Stimulated activated CD8-positive, alpha-beta memory T cell treated with anti-CD3 and anti-CD28 coated beads, Interleukin-4, amount 100 ng/mL, for 4 hours (primary cell): ENCODE results near the gene TSEN15.
"Not testable (repeated sequence)": the region's sequence is repeated elsewhere in the genome, so short reads cannot be mapped to it uniquely, and the experiment has no call there.

Source experiments
- DNase-seq, 2 donors: peaks; one replicate each; pipeline ENCODE4 v3.0.0-alpha.2; 2020; ENCODE audit warnings: low read depth in 2 of 2, low spot score in 1 of 2

The TSEN15 gene

DNA sequence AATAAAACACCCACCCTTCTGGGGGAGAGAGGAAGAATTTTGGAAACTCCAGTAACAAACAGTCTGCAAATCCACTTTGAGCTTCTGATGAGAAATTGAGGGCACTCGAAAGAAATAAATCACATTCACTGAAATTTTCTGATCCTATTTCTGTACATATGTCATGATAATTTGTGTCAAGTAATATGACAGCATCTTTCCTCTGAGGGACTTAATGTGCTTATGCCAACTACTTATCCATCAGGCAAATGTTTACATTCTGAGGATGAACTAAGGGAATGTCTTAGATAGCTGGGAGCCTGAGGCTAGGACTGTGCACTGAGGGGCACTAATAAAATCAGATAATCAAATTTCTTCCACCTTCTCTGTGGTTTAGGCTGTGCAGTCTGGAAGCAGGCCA, 44.5 kb downstream of the TSEN15 start:
- no peak for DNase-seq

DNA sequence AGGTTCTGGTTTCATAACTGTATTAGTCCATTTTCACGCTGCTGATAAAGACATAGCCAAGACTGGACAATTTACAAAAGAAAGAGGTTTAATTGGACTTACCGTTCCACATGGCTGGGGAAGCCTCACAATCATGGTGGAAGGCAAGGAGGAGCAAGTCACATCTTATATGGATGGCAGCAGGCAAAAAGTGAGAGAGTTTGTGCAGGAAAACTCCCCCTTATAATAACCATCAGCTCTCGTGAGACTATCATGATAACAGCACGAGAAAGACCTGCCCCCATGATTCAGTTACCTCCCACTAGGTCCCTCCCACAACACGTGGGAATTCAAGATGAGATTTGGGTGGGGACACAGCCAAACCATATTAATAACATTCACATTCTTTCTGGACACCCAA, 45.0 kb downstream of the TSEN15 start:
- DNase-seq: not testable (repeated sequence)

DNA sequence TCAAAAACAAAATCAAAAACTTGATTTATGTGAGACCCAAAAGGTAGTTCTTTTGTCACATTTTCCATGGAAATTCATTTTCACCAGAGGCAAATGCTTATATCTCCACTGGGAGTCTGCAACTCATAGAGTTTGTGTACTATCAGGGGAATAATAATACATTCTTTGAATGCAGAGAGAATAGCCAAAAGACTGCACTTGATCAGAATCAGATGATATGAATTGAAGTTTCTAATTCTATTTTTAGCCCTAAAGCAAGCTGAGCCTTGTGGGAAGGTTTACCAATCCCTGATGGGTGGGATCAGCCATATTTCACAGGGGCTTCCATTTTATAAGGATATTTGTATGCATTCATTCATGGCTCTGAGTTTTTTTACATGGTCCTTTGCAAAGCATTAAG, 49.6 kb downstream of the TSEN15 start:
- DNase-seq: no peak

DNA sequence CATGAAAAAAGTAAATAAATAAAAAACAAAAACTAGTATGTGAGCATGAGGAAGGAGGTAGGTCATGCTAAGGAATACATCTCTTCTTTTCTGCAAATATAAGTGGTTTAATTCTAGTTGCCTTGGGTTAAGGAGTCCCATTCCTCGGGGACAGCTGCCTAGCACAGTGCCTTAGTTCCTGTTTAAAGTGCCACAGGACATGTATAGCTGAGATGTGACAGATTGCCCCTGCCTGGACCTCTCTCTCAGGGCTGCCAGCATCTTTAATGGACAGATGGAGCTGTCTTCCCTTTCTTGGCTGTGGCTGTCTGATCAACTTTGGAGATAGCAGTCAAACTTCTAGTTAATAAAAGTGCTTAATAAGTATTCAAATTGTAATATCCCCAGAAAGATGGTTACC, 50.0 kb downstream of the TSEN15 start:
- no peak for DNase-seq

DNA sequence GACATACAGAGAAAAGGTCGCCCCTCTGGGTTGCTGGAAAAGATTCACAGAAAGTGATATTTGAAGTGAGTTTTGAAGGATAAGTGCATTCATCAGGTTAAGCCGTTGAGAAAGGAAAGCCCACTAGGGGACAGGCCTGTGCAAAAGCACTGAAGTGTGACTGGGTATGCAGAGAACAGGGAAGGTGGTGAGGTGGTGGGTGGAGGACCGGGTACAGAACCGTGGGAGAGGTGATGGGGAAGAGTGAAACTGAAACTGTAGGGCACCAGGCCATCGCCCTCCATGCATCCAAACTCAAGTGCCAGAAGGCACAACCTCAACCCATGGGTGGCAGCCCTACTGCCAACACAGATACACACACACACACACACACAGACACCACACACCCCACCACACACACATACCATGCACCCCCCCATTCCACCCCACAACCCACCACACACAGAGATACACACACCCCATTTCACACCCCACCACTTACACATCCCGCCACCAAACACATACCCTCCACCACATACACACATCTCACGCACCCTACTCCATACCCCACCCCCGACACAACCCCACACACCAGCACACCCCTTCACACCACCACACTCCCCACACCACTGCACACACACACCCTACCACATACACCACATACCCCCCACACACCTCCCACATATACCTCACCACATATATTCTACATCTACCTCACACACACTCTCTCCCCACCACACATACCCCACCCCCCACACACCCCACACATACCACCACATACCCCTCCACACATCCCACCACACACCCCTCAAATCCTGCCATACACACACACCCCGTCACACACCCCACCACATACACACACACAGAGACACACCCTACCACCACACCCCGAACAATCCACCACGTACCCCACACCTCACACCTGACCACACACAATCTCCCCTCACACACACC, 59.0 kb downstream of the TSEN15 start:
- DNase-seq: no peak

DNA sequence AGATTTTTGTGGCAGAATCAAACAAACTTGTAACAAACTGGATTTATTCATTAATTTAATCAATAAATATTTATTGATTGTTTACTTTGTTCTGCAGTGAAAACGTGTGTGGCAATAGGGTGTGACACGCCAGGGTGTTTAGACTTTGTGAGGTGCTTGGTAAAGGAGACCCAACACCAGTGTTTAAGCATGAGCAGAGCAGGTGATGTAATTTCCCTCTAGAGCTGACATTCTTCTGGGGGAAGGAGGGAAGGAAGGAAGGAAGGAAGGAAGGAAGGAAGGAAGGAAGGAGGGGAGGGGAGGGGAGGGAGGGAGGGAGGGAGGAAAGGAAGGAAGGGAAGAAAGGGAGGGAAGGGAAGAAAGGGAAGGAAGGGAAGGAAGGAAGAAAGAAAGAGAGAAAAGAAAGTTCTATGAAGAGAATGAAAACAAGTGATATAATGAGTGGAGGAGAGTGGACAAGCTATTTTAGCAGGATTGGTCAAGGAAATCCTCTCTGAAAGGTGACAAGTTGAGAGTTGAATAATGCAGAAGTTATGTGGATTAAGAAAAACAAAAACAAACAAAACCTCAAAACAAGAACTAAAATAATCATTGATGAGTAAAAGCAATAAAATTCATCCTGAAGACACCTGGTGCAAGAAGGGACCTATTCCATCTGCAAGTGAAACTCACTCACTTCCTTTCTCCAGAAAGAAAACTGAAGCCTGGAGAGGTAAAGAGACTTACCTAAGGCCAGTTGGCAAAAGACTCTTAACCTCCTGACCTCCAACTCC, 60.8 kb downstream of the TSEN15 start:
- DNase-seq: no peak

DNA sequence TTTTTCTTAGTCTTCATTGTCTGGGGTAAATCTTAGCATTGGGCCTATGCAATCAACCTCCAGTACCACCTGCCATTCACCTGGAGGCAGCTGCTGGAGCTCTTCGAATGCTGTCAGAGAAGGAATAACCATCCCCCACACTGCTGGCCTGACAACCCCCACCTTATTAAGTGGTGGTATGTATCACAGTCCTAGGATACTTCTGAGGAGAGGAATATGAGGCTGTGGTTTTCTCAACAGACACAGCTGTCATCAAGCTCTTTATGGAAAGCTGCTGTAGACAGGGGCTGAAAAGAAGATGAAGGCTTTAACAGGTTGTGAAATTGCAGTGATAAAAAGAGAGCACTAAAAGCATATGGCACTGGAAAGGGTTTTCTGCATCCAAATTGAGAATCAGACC, 61.7 kb downstream of the TSEN15 start:
- DNase-seq: no peak

DNA sequence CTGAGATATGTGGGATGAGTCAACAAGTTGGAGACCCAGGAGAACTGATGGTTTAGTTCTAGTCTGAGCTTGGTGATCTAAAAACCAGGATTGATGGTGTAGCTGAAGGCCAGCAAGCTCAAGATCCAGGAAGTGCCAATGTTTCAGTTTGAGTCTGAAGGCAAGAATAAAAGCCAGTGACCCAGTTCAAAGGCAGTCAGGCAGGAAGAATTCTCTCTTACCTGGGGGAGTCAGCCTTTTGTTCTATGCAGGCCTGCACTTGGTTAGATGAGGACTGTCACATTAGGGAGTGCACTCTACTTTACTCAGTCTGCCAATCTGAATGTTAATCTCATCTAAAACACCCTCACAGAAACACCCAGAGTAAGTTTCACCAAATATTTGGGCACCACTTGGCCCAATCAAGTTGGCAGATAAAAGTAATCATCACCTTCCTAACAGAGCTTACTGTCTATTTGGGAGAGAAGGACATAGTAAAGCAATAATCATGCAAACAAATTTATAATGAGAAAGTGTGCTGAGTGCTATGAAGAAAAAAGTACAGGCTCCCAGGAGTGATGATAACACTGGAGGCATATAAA, 63.4 kb downstream of the TSEN15 start:
- DNase-seq: no peak

DNA sequence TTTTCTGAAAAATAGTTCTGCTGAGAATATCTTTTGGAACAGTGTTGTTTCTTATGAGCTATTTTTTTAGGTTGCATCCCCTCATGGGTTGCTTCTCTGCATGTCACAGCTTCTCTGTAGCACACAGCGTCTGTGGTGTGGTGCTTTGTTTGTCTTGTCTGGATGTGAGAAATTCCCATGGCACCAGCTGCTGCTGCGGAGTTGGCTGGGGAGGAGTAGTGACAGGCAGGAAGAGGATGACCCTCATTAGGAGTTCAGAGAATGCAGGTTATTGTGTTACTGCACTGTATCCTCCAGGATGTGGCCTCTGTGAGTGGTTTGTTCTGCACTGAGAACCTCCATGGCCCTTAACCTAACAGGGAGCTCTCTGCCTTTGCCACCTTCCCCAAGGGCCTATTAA, 64.8 kb downstream of the TSEN15 start:
- DNase-seq: no peak

DNA sequence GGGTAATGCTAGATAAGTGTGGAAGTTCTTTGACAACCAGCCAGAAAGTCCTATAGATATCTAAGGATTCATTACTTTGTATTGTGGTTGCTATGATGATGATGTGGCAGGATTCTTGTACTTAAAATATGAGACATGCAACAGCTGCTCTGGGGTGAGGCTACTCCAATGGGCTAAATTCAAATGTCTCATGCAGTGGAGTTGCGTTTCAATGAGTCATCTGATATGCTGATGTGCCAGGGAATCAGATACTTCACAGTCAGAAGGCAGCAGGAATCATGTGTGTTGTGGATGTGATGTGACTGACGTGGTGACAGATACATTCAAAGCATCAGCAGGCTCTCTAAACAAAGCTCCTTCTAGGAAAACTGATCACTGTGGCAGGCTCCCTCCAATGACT, 66.5 kb downstream of the TSEN15 start:
- no peak for DNase-seq
